COR-L47 (cell line): ENCODE data around the gene STK10.

Experiments
- DNase-seq: peaks from one replicate; lab custom pipeline; 2025; lab: John Stamatoyannopoulos, UW

The STK10 gene

GRCh38 chr5:172106511-172107356 is 81.3 kb downstream of the STK10 start:
- DNase-seq = peak; percentile 22

GRCh38 chr5:172105811-172106210 is 82.2 kb downstream of the STK10 start:
- no peak for DNase-seq

GRCh38 chr5:172104801-172105701 is 83.0 kb downstream of the STK10 start:
- no peak for DNase-seq

GRCh38 chr5:172104021-172104420 is 84.0 kb downstream of the STK10 start:
- no peak for DNase-seq

GRCh38 chr5:172102913-172103626 is 85.0 kb downstream of the STK10 start:
- no peak for DNase-seq

GRCh38 chr5:172102218-172102870 is 85.7 kb downstream of the STK10 start:
- DNase-seq = no peak

GRCh38 chr5:172101547-172102217 is 86.3 kb downstream of the STK10 start:
- DNase-seq = no peak

- no peak for DNase-seq
These were observed 89.1 kb downstream of the STK10 start for GRCh38 chr5:172098883-172099282.

- DNase-seq = no peak
These were observed 90.0 kb downstream of the STK10 start for GRCh38 chr5:172098046-172098445.

GRCh38 chr5:172097356-172097755 is 90.7 kb downstream of the STK10 start:
- DNase-seq = no peak

- no peak for DNase-seq
These were observed 91.7 kb downstream of the STK10 start for GRCh38 chr5:172096207-172096940.

GRCh38 chr5:172095368-172096206 is 92.4 kb downstream of the STK10 start:
- no peak for DNase-seq

GRCh38 chr5:172093965-172094364 is 94.1 kb downstream of the STK10 start:
- DNase-seq = no peak

- no peak for DNase-seq
These were observed 94.5 kb downstream of the STK10 start for GRCh38 chr5:172093559-172093958.

- DNase-seq = no peak
These were observed 95.9 kb downstream of the STK10 start for GRCh38 chr5:172091956-172092732.

GRCh38 chr5:172090976-172091547 is 97.0 kb downstream of the STK10 start:
- DNase-seq = no peak

- no peak for DNase-seq
These were observed 98.5 kb downstream of the STK10 start for GRCh38 chr5:172089298-172090117.

GRCh38 chr5:172088801-172089200 is 99.2 kb downstream of the STK10 start:
- DNase-seq = no peak
